C4-2B (cell line): ENCODE data around the gene FAM20C.

Experiments
- ZFX ChIP-seq: fragments of 450-650 bp; IDR thresholded peaks from 2 replicates; pipeline ENCODE4 v1.6.1; 2017
- TF ChIP-seq, protein P1 (sequence below): fragments of 450-650 bp; conservative IDR thresholded peaks from 2 replicates; pipeline ENCODE4 v1.5.1; 2017; ENCODE audit warnings: mild to moderate bottlenecking

DNA sequence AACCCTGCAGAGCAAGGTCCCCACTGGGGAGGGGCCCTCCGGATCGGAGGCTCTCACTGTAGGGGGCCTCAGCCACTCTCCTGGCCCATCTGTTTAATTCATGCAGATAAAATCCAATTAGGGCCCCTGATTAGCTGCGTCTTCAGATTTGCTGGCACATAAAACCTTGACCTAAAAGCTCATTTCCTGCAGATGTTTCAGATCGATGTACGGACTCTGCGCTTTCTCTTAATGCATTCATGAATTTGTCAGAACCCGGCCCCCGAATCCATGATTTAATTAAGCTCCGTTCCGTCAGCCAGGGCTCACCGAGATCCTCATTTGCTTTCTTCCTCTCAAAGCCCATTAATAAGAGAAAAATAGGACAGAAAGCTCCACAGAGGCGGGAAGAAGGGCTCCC, 57.6 kb downstream of the FAM20C start:
- TF ChIP-seq, protein P1, sequence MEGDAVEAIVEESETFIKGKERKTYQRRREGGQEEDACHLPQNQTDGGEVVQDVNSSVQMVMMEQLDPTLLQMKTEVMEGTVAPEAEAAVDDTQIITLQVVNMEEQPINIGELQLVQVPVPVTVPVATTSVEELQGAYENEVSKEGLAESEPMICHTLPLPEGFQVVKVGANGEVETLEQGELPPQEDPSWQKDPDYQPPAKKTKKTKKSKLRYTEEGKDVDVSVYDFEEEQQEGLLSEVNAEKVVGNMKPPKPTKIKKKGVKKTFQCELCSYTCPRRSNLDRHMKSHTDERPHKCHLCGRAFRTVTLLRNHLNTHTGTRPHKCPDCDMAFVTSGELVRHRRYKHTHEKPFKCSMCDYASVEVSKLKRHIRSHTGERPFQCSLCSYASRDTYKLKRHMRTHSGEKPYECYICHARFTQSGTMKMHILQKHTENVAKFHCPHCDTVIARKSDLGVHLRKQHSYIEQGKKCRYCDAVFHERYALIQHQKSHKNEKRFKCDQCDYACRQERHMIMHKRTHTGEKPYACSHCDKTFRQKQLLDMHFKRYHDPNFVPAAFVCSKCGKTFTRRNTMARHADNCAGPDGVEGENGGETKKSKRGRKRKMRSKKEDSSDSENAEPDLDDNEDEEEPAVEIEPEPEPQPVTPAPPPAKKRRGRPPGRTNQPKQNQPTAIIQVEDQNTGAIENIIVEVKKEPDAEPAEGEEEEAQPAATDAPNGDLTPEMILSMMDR = no peak
- no peak for TF ChIP-seq ZFX
